H1 (cell line): ENCODE results near the gene SAG. TPM values are rescaled to one million over a fixed set of nuclear protein-coding genes. Genes with fewer than 3 reads are reported as not detected.

Experiments
- CTCF ChIA-PET: fragments of 300-600 bp; sonication (Branson Sonifier 250); formaldehyde crosslinking; loops from one replicate; lab custom pipeline; 2021; ENCODE audit not compliant: partially characterized antibody; lab: Charles Lee
- POLR2A ChIA-PET: fragments of 300-600 bp; sonication (Branson Sonifier 250); formaldehyde crosslinking; loops from one replicate; lab custom pipeline; 2021; ENCODE audit warnings: inconsistent platforms; ENCODE audit not compliant: partially characterized antibody; lab: Charles Lee
- DNase-seq, 2 experiments: peaks; one replicate each; pipeline versions ENCODE4 v3.0.0 to v3.0.0-alpha.2; 2010 to 2022; ENCODE audit warnings: low spot score in 2 of 2, low read depth in 1 of 2, mixed read lengths in 1 of 2
- FAIRE-seq: peaks from 2 replicates; lab custom pipeline; 2011; peaks lifted over from hg19 to GRCh38; lab: Jason Lieb, UNC
- H2AFZ ChIP-seq: 2 replicates; pipeline ENCODE4 v1.8.1; 2012; ENCODE audit warnings: low read length, inconsistent platforms
- H2AK5ac ChIP-seq: 2 replicates; pipeline ENCODE4 v1.6.1; 2013; ENCODE audit warnings: low read depth, low read length
- H2BK120ac ChIP-seq: replicated peaks from 2 replicates; pipeline ENCODE3; 2013; ENCODE audit warnings: low read depth, low read length, inconsistent platforms
- H2BK12ac ChIP-seq: 2 replicates; pipeline ENCODE4 v1.6.1; 2013; ENCODE audit warnings: low read depth, low read length
- H2BK15ac ChIP-seq: 2 replicates; pipeline ENCODE4 v1.6.1; 2013; ENCODE audit warnings: low read length
- H2BK20ac ChIP-seq: 2 replicates; pipeline ENCODE4 v1.6.1; 2013; ENCODE audit warnings: low read length
- H2BK5ac ChIP-seq: 2 replicates; pipeline ENCODE4 v1.6.1; 2013; ENCODE audit warnings: low read depth, low read length
- H3K14ac ChIP-seq: 2 replicates; pipeline ENCODE4 v1.6.1; 2013; ENCODE audit warnings: inconsistent platforms; ENCODE audit not compliant: insufficient read length
- H3K18ac ChIP-seq: 2 replicates; pipeline ENCODE4 v1.6.1; 2013; ENCODE audit warnings: low read length; ENCODE audit errors: extremely low read depth
- H3K23ac ChIP-seq: 2 replicates; pipeline ENCODE4 v1.6.1; 2013; ENCODE audit warnings: inconsistent platforms; ENCODE audit not compliant: insufficient read length
- H3K23me2 ChIP-seq: 2 replicates; pipeline ENCODE4 v1.6.1; 2013; ENCODE audit warnings: low read depth, low read length
- H3K27ac ChIP-seq: 2 replicates; pipeline ENCODE4 v1.6.1; 2011; ENCODE audit warnings: low read depth, low read length, inconsistent platforms
- H3K27me3 ChIP-seq, 4 experiments: replicated peaks in 1 of 4; 1 replicate in 1 of 4; 2 replicates in 3 of 4; pipeline versions ENCODE4 v1.6.1 to v1.8.1; 2011 to 2013; ENCODE audit warnings: low read length in 3 of 4, mild to moderate bottlenecking in 3 of 4, inconsistent platforms in 2 of 4, mixed read lengths in 2 of 4, moderate library complexity in 1 of 4; ENCODE audit not compliant: control insufficient read depth in 3 of 4, insufficient read depth in 3 of 4; ENCODE audit errors: extremely low read depth in 1 of 4
- H3K36me3 ChIP-seq, 4 experiments: 2 replicates each; pipeline versions ENCODE4 v1.6.1 to v1.8.1; 2011 to 2013; ENCODE audit warnings: mild to moderate bottlenecking in 4 of 4, low read length in 3 of 4, moderate library complexity in 2 of 4, control low read depth in 1 of 4, inconsistent platforms in 1 of 4; ENCODE audit not compliant: insufficient read depth in 4 of 4, control insufficient read depth in 2 of 4
- H3K4ac ChIP-seq: replicated peaks from 2 replicates; pipeline ENCODE3; 2013; ENCODE audit warnings: low read length, low read depth, mixed read lengths, inconsistent platforms; ENCODE audit not compliant: insufficient read length
- H3K4me1 ChIP-seq, 4 experiments: replicated peaks in 1 of 4; 1 replicate in 1 of 4; 2 replicates in 3 of 4; pipeline versions ENCODE4 v1.6.1 to v1.8.1; 2011 to 2013; ENCODE audit warnings: low read length in 3 of 4, inconsistent platforms in 2 of 4, mixed read lengths in 1 of 4; ENCODE audit not compliant: insufficient read depth in 4 of 4, control insufficient read depth in 3 of 4
- H3K4me2 ChIP-seq, 2 experiments: 2 replicates each; pipeline versions ENCODE4 v1.6.1 to v1.8.1; 2011 to 2013; ENCODE audit warnings: low read depth in 2 of 2, low read length in 2 of 2, control low read depth in 1 of 2, inconsistent platforms in 1 of 2, mild to moderate bottlenecking in 1 of 2; ENCODE audit not compliant: insufficient read depth in 1 of 2
- H3K4me3 ChIP-seq, 4 experiments: fragments of 200-600, 300-600 bp in 1 of 4; sonication (generic), shearing (Covaris generic), sonication (Bioruptor Twin) in 1 of 4; 2 replicates each; pipeline versions ENCODE4 v1.5.1 to v1.8.1; 2011 to 2016; ENCODE audit warnings: low read length in 4 of 4, low read depth in 3 of 4, control low read depth in 2 of 4, inconsistent platforms in 2 of 4, mild to moderate bottlenecking in 2 of 4, mixed read lengths in 1 of 4, moderate library complexity in 1 of 4; ENCODE audit not compliant: insufficient read depth in 2 of 4; ENCODE audit errors: extremely low read depth in 1 of 4
- H3K56ac ChIP-seq: replicated peaks from 2 replicates; pipeline ENCODE3; 2013; ENCODE audit warnings: low read depth, mild to moderate bottlenecking, mixed read lengths, low read length, inconsistent platforms; ENCODE audit not compliant: insufficient read length
- H3K79me1 ChIP-seq: 2 replicates; pipeline ENCODE4 v1.6.1; 2013; ENCODE audit warnings: low read depth, low read length, control low read depth
- H3K79me2 ChIP-seq, 2 experiments: 2 replicates each; pipeline versions ENCODE4 v1.6.1 to v1.8.1; 2012 to 2013; ENCODE audit warnings: low read length in 2 of 2, mild to moderate bottlenecking in 2 of 2, inconsistent platforms in 1 of 2; ENCODE audit not compliant: insufficient read depth in 2 of 2, control insufficient read depth in 1 of 2
- H3K9ac ChIP-seq, 4 experiments: replicated peaks in 1 of 4; 1 replicate in 1 of 4; 2 replicates in 3 of 4; pipeline versions ENCODE4 v1.6.1 to v1.8.1; 2011 to 2013; ENCODE audit warnings: low read depth in 3 of 4, low read length in 3 of 4, control low read depth in 2 of 4, mild to moderate bottlenecking in 2 of 4, moderate library complexity in 2 of 4, inconsistent platforms in 1 of 4; ENCODE audit errors: extremely low read depth in 1 of 4
- H3K9me3 ChIP-seq, 2 experiments: 2 replicates each; pipeline versions ENCODE4 v1.6.1 to v1.8.1; 2012 to 2013; ENCODE audit warnings: mild to moderate bottlenecking in 2 of 2, moderate library complexity in 2 of 2, control low read depth in 1 of 2, inconsistent platforms in 1 of 2, low read depth in 1 of 2, low read length in 1 of 2, mixed read lengths in 1 of 2; ENCODE audit not compliant: insufficient read depth in 2 of 2
- H4K20me1 ChIP-seq, 2 experiments: replicated peaks in 1 of 2; 2 replicates each; pipeline versions ENCODE3 to v1.8.1; 2011 to 2013; ENCODE audit warnings: inconsistent platforms in 2 of 2, low read length in 2 of 2, mild to moderate bottlenecking in 1 of 2; ENCODE audit not compliant: insufficient read depth in 2 of 2, control insufficient read depth in 1 of 2
- H4K5ac ChIP-seq: 2 replicates; pipeline ENCODE4 v1.6.1; 2013; ENCODE audit warnings: low read length, low read depth, mixed read lengths, inconsistent platforms; ENCODE audit not compliant: insufficient read length
- H4K8ac ChIP-seq: 2 replicates; pipeline ENCODE4 v1.8.0; 2013; ENCODE audit warnings: mild to moderate bottlenecking, moderate library complexity, low read length, inconsistent platforms; ENCODE audit not compliant: insufficient read depth; ENCODE audit errors: extremely low read depth
- H4K91ac ChIP-seq: replicated peaks from 2 replicates; pipeline ENCODE3; 2013; ENCODE audit warnings: low read length, mixed read lengths, inconsistent platforms; ENCODE audit not compliant: insufficient read length
- CHD1 ChIP-seq: IDR thresholded peaks from 2 replicates; pipeline ENCODE4 v1.6.1; 2012; ENCODE audit warnings: low read depth, low read length, improper control_type of control experiment
- HDAC2 ChIP-seq, 2 experiments: fragments of 300-600 bp in 1 of 2; sonication (generic) in 1 of 2; IDR thresholded peaks; 2 replicates each; pipeline ENCODE4 v1.6.1; 2011 to 2012; ENCODE audit warnings: low read depth in 2 of 2, low read length in 2 of 2, mild to moderate bottlenecking in 2 of 2, moderate library complexity in 2 of 2, borderline replicate concordance in 1 of 2, inconsistent platforms in 1 of 2
- JUND ChIP-seq: IDR thresholded peaks from 2 replicates; pipeline ENCODE4 v1.6.1; 2011; ENCODE audit warnings: mild to moderate bottlenecking, improper control_type of control experiment, low read length
- KDM4A ChIP-seq: IDR thresholded peaks from one replicate; pipeline ENCODE4 v1.7.1; 2012; ENCODE audit warnings: low read depth, mild to moderate bottlenecking, moderate library complexity, low read length, inconsistent platforms; ENCODE audit not compliant: severe bottlenecking
- POU5F1 ChIP-seq: IDR thresholded peaks from 2 replicates; pipeline ENCODE4 v1.6.1; 2011; ENCODE audit warnings: low read depth, mild to moderate bottlenecking, low read length, moderate library complexity
- RXRA ChIP-seq: IDR thresholded peaks from 2 replicates; pipeline ENCODE4 v1.6.1; 2011; ENCODE audit warnings: low read depth, mild to moderate bottlenecking, low read length, moderate library complexity; ENCODE audit not compliant: insufficient read depth
- SP2 ChIP-seq: IDR thresholded peaks from 2 replicates; pipeline ENCODE4 v1.6.1; 2012; ENCODE audit warnings: mild to moderate bottlenecking, low read length, inconsistent platforms
- TCF12 ChIP-seq: IDR thresholded peaks from 2 replicates; pipeline ENCODE4 v1.6.1; 2011; ENCODE audit warnings: low read depth, mild to moderate bottlenecking, low read length
- YY1 ChIP-seq: IDR thresholded peaks from 2 replicates; pipeline ENCODE4 v1.6.1; 2011; ENCODE audit warnings: low read depth, mild to moderate bottlenecking, low read length
- WGBS, 2 experiments: shearing (Covaris generic) in 1 of 2; methylation state at CpG; one replicate each; pipeline versions ENCODE4 v1.1.6 to v1.1.7; 2013 to 2015; ENCODE audit warnings: low lambda C conversion rate in 2 of 2, mixed read lengths in 2 of 2, inconsistent platforms in 1 of 2, low coverage in 1 of 2, missing lambda C conversion rate in 1 of 2; ENCODE audit not compliant: insufficient replicate concordance in 2 of 2, insufficient coverage in 1 of 2, insufficient read length in 1 of 2; ENCODE audit errors: extremely low coverage in 1 of 2, missing lambda C conversion rate in 1 of 2; 5-methylcytosine and 5-hydroxymethylcytosine counted together
- polyA plus RNA-seq, 7 experiments: library from polyadenylated mRNA; depleted of rRNA in 3 of 7; stranded (reverse) in 5 of 7; unstranded in 2 of 7; fragments of >200 nt in 5 of 7; fragments of 200-250 nt in 2 of 7; gene quantifications; 1 replicate in 5 of 7; 2 replicates in 1 of 7; 4 replicates in 1 of 7; pipeline versions ENCODE4 v1.2.1 to v1.2.3, GENCODE V29; 2011 to 2013; ENCODE audit warnings: missing spikeins in 2 of 7, mixed read lengths in 2 of 7
- total RNA-seq: library from RNA; stranded (reverse); fragmentation: NEBNext Ultra II Directional; extraction: Animal tissue kit (Norgen Biotek cat#: 25700); gene quantifications from 2 replicates; pipeline ENCODE4 v1.2.1, GENCODE V29; 2021

SAG gene
- total and polyA plus RNA-seq, 2 of the 8 experiments (the other 6 are each of a cell fraction or from before 2014, with no cell fraction given): not detected

GRCh38 chr2:233321166-233321565, 13.6 kb downstream of the SAG start:
- Histone ChIP-seq H3K9ac (no peak overlapping the region), H3K4me1 (no peaks in the 10 kb centered on the region), H3K4ac (no peak overlapping the region), H2BK12ac (no peak overlapping the region), H3K79me2 (no peaks in the 10 kb centered on the region), H3K4me2 (no peak overlapping the region), H4K20me1 (no peaks in the 10 kb centered on the region), H3K27ac (no peak overlapping the region), H3K23ac (no peak overlapping the region), H2AK5ac (no peak overlapping the region), H3K18ac (no peak overlapping the region), H2BK20ac (no peak overlapping the region), H4K5ac (no peak overlapping the region), H3K23me2 (no peaks in the 10 kb centered on the region; the same call in 1 of the 2 replicates), H3K9me3 (no peaks in the 10 kb centered on the region), H3K56ac (no peak overlapping the region), H2BK15ac (no peak overlapping the region), H3K79me1 (no peaks in the 10 kb centered on the region), H3K36me3 (no peaks in the 10 kb centered on the region), H2AFZ (no peak overlapping the region), H3K4me3 (no peak overlapping the region), H2BK5ac (no peak overlapping the region), H2BK120ac (no peak overlapping the region), H3K14ac (no peak overlapping the region), H4K91ac (no peak overlapping the region), H4K8ac (no peak overlapping the region), H3K27me3 (no peaks in the 10 kb centered on the region; a peak in 1 of 7 replicates)
- ChIA-PET POLR2A (interaction anchor here (1.0 kb wide), 1 partner anchor 396 kb away, joined by 3 read pairs; no protein-coding TSS in a partner anchor), CTCF (interaction anchor here (0.6 to 1.7 kb wide), 5 partner anchors 17 to 216 kb away, joined by 3 to 7 read pairs (median 4); no protein-coding TSS in a partner anchor)
- TF ChIP-seq YY1 (no peak), KDM4A (no peak), HDAC2 (IDR thresholded peaks at IDR 0.05; ENCODE audit: borderline replicate concordance in 1 of 2, low read depth in 2 of 2, low read length in 2 of 2) (no peak), POU5F1 (no peak), CHD1 (no peak), TCF12 (no peak), SP2 (no peak), RXRA (no peak), JUND (no peak)
- FAIRE-seq (no peak), DNase-seq (no peak)
- 86% methylated on average over 6 of the region's 6 CpGs; no CpG with 5 or more reads in 1 of the 2 experiments for WGBS, 2 experiments
